Muscle of leg (tissue), 11 donors: ENCODE data around the gene AAMP. TPM values are rescaled to one million over a fixed set of nuclear protein-coding genes. Genes with fewer than 3 reads are reported as not detected.
A peak's percentile ranks its signal among the peaks of the same experiment; 100 is the strongest.

ENCODE experiments used
- DNase-seq: peaks from one replicate; pipeline ENCODE4 v3.0.0; 2013
- H3K27ac ChIP-seq: one replicate; pipeline ENCODE4 v1.5.1; 2013; ENCODE audit warnings: mild to moderate bottlenecking, low read length, control low read depth
- H3K27me3 ChIP-seq: one replicate; pipeline ENCODE4 v1.6.1; 2013; ENCODE audit warnings: low read length; ENCODE audit not compliant: control insufficient read depth, insufficient read depth
- H3K36me3 ChIP-seq: one replicate; pipeline ENCODE4 v1.6.1; 2013; ENCODE audit warnings: low read length; ENCODE audit not compliant: control insufficient read depth, insufficient read depth
- H3K4me1 ChIP-seq: one replicate; pipeline ENCODE4 v1.6.1; 2013; ENCODE audit warnings: low read length; ENCODE audit not compliant: control insufficient read depth, insufficient read depth
- H3K4me3 ChIP-seq: one replicate; pipeline ENCODE4 v1.5.1; 2013; ENCODE audit warnings: low read length, control low read depth
- H3K9me3 ChIP-seq: replicated peaks from 2 replicates; pipeline ENCODE4 v1.6.1; 2013; ENCODE audit warnings: low read depth, low read length; ENCODE audit not compliant: control insufficient read depth
- WGBS: methylation state at CpG from one replicate; pipeline ENCODE4 v1.1.5; 2013; ENCODE audit warnings: missing lambda C conversion rate; ENCODE audit not compliant: insufficient coverage; 5-methylcytosine and 5-hydroxymethylcytosine counted together
- polyA plus RNA-seq, 8 donors: library from polyadenylated mRNA; unstranded; fragments of 120-200 nt; gene quantifications; one replicate each; pipeline versions ENCODE4 v1.2.1 to v1.2.3, GENCODE V29; 2013; ENCODE audit warnings: inconsistent platforms in 1 of 8, low replicate concordance in 1 of 8; ENCODE audit not compliant: insufficient read length in 8 of 8, insufficient read depth in 1 of 8
- total RNA-seq: library from RNA; stranded (reverse); fragments of 120-200 nt; gene quantifications from one replicate; pipeline ENCODE4 v1.2.4, GENCODE V29; 2013

Gene AAMP
- total and polyA plus RNA-seq, 9 donors = 88.4 to 124 (median 109) TPM

- H3K4me1 ChIP-seq = peaks cover 88% of the 10 kb centered on the region
- no peaks in the 10 kb centered on the region for H3K27me3 ChIP-seq
- peaks cover 11% of the 10 kb centered on the region for H3K36me3 ChIP-seq
- DNase-seq = peak; percentile 98
- peak overlapping the region; percentile 99 for H3K27ac ChIP-seq
- H3K4me3 ChIP-seq = peak overlapping the region; percentile 24
- whole genome bisulfite sequencing = 11% methylated on average over 9 of the region's 11 CpGs
- H3K9me3 ChIP-seq = no peaks in the 10 kb centered on the region
These were observed 16.9 kb upstream of the AAMP start for GRCh38 chr2:218286570-218287459.

- H3K36me3 ChIP-seq = peaks cover 21% of the 10 kb centered on the region
- no peak overlapping the region for H3K4me3 ChIP-seq
- peaks cover 82% of the 10 kb centered on the region for H3K4me1 ChIP-seq
- peak; percentile 54 for DNase-seq
- no peaks in the 10 kb centered on the region for H3K27me3 ChIP-seq
- 56% methylated on average over 4 of the region's 6 CpGs for WGBS
- H3K9me3 ChIP-seq = no peaks in the 10 kb centered on the region
- H3K27ac ChIP-seq = peak overlapping the region; percentile 99
These were observed 15.7 kb upstream of the AAMP start for GRCh38 chr2:218285604-218286003.

- WGBS = 79% methylated on average over 13 of the region's 16 CpGs
- no peak for DNase-seq
- Histone ChIP-seq H3K4me1 (peaks cover 70% of the 10 kb centered on the region), H3K27me3 (no peaks in the 10 kb centered on the region), H3K36me3 (peaks cover 34% of the 10 kb centered on the region), H3K9me3 (no peaks in the 10 kb centered on the region), H3K27ac (peak overlapping the region; percentile 99), H3K4me3 (no peak overlapping the region)
These were observed 14.3 kb upstream of the AAMP start for GRCh38 chr2:218284106-218284811.

GRCh38 chr2:218282173-218282991, 12.4 kb upstream of the AAMP start:
- WGBS = 60% methylated on average over 9 of the region's 17 CpGs
- Histone ChIP-seq H3K4me1 (peaks cover 61% of the 10 kb centered on the region), H3K9me3 (no peaks in the 10 kb centered on the region), H3K27me3 (no peaks in the 10 kb centered on the region), H3K27ac (peak overlapping the region; percentile 92), H3K36me3 (peaks cover 50% of the 10 kb centered on the region), H3K4me3 (no peak overlapping the region)
- DNase-seq = peak; percentile 66

GRCh38 chr2:218281449-218281848, 11.5 kb upstream of the AAMP start:
- Histone ChIP-seq H3K9me3 (no peaks in the 10 kb centered on the region), H3K4me3 (no peak overlapping the region), H3K27ac (peak overlapping the region; percentile 92), H3K4me1 (peaks cover 51% of the 10 kb centered on the region), H3K27me3 (no peaks in the 10 kb centered on the region), H3K36me3 (peaks cover 59% of the 10 kb centered on the region)
- WGBS = 84% methylated on average over 3 of the region's 3 CpGs
- no peak for DNase-seq

- Histone ChIP-seq H3K4me1 (peaks cover 41% of the 10 kb centered on the region), H3K27me3 (no peaks in the 10 kb centered on the region), H3K9me3 (no peaks in the 10 kb centered on the region), H3K36me3 (peaks cover 70% of the 10 kb centered on the region), H3K4me3 (no peak overlapping the region), H3K27ac (no peak overlapping the region)
- DNase-seq = no peak
- WGBS = 95% methylated on average over 13 of the region's 14 CpGs
These were observed 10.4 kb upstream of the AAMP start for GRCh38 chr2:218280260-218280870.

GRCh38 chr2:218278531-218279360, 8.8 kb upstream of the AAMP start:
- Histone ChIP-seq H3K9me3 (no peaks in the 10 kb centered on the region), H3K27me3 (no peaks in the 10 kb centered on the region), H3K36me3 (peaks cover 86% of the 10 kb centered on the region), H3K27ac (no peak overlapping the region), H3K4me1 (peaks cover 25% of the 10 kb centered on the region), H3K4me3 (no peak overlapping the region)
- no peak for DNase-seq
- 79% methylated on average over 15 of the region's 16 CpGs for WGBS

- Histone ChIP-seq H3K9me3 (no peaks in the 10 kb centered on the region), H3K27ac (no peak overlapping the region), H3K36me3 (peaks cover 89% of the 10 kb centered on the region), H3K4me3 (no peak overlapping the region), H3K27me3 (no peaks in the 10 kb centered on the region), H3K4me1 (peaks cover 20% of the 10 kb centered on the region)
- no peak for DNase-seq
- 79% methylated on average over 5 of the region's 7 CpGs for WGBS
These were observed 8.0 kb upstream of the AAMP start for GRCh38 chr2:218277921-218278320.
